PC-3 (cell line): ENCODE results near the gene CDC25B. TPM values are rescaled to one million over a fixed set of nuclear protein-coding genes. Genes with fewer than 3 reads are reported as not detected.
"Not testable (repeated sequence)": the region's sequence is repeated elsewhere in the genome, so short reads cannot be mapped to it uniquely, and the experiment has no call there.

Experiments
- ATAC-seq: fragments of 200-7000 bp; cut with Tn5 transposase; 2 replicates; pipeline ENCODE4 v1.9.1; 2020; ENCODE audit warnings: mild to moderate bottlenecking, moderate library complexity
- BruUV-seq: library from RNA; stranded (reverse); fragments of 400-500 nt; replicated peaks from 2 replicates; lab custom pipeline; 2021; lab: Mats Ljungman, UMichigan
- CTCF ChIA-PET: fragments of 300-600 bp; sonication (Branson Sonifier 250); formaldehyde crosslinking; loops from one replicate; lab custom pipeline; 2022; ENCODE audit warnings: antibody characterized with exemption; lab: Charles Lee
- POLR2A ChIA-PET: fragments of 300-600 bp; sonication (Branson Sonifier 250); formaldehyde crosslinking; loops from one replicate; lab custom pipeline; 2022; ENCODE audit warnings: antibody characterized with exemption; ENCODE audit not compliant: unreplicated experiment; lab: Charles Lee
- DNase-seq: peaks from one replicate; pipeline ENCODE4 v3.0.0-alpha.2; 2015
- H2AFZ ChIP-seq: fragments of 300-600 bp; sonication (generic); 2 replicates; pipeline ENCODE4 v1.6.0; 2016; ENCODE audit warnings: antibody characterized with exemption, low read length
- H3F3A ChIP-seq: fragments of 300-600 bp; sonication (generic); one replicate; pipeline ENCODE4 v1.6.0; 2017; ENCODE audit warnings: antibody characterized with exemption, low read length, control low read depth, mild to moderate bottlenecking; ENCODE audit not compliant: unreplicated experiment
- H3K27ac ChIP-seq: fragments of 300-600 bp; sonication (generic); 2 replicates; pipeline ENCODE4 v1.5.1; 2016; ENCODE audit warnings: mild to moderate bottlenecking, low read length
- H3K27me3 ChIP-seq: fragments of 300-600 bp; sonication (generic); 2 replicates; pipeline ENCODE4 v1.6.1; 2016; ENCODE audit warnings: low read length, mixed read lengths
- H3K36me3 ChIP-seq: fragments of 300-600 bp; sonication (generic); 2 replicates; pipeline ENCODE4 v1.6.1; 2016; ENCODE audit warnings: low read depth, mixed run types, low read length, mixed read lengths
- H3K4me1 ChIP-seq: fragments of 300-600 bp; sonication (generic); 2 replicates; pipeline ENCODE4 v1.5.1; 2016; ENCODE audit warnings: low read length; ENCODE audit not compliant: insufficient read depth
- H3K4me2 ChIP-seq: fragments of 300-600 bp; sonication (generic); 2 replicates; pipeline ENCODE4 v1.6.0; 2016; ENCODE audit warnings: low read length
- H3K4me3 ChIP-seq: fragments of 300-600 bp; sonication (generic); 2 replicates; pipeline ENCODE4 v1.5.1; 2016; ENCODE audit warnings: mild to moderate bottlenecking, low read length, mixed read lengths
- H3K79me2 ChIP-seq: fragments of 300-600 bp; sonication (generic); 2 replicates; pipeline ENCODE4 v1.6.1; 2017; ENCODE audit warnings: low read length, mixed read lengths
- H3K9ac ChIP-seq: fragments of 300-600 bp; sonication (generic); 2 replicates; pipeline ENCODE4 v1.6.0; 2016; ENCODE audit warnings: mild to moderate bottlenecking, low read length
- H3K9me2 ChIP-seq: fragments of 300-600 bp; sonication (generic); replicated peaks from 2 replicates; pipeline ENCODE4 v1.6.1; 2016; ENCODE audit warnings: mixed run types, low read length, mixed read lengths
- H3K9me3 ChIP-seq: fragments of 300-600 bp; sonication (generic); 2 replicates; pipeline ENCODE4 v1.6.1; 2016; ENCODE audit warnings: low read length, mixed read lengths
- H4K20me1 ChIP-seq: fragments of 300-600 bp; sonication (generic); 2 replicates; pipeline ENCODE4 v1.6.1; 2016; ENCODE audit warnings: low read length, mixed read lengths
- CTCF ChIP-seq: fragments of 300-600 bp; sonication (generic); conservative IDR thresholded peaks from 2 replicates; pipeline ENCODE4 v1.5.1; 2017; ENCODE audit warnings: antibody characterized with exemption, low read depth, mild to moderate bottlenecking, low read length
- EZH2 ChIP-seq: fragments of 300-600 bp; sonication (generic); IDR thresholded peaks from one replicate; pipeline ENCODE4 v1.6.1; 2017; ENCODE audit warnings: antibody characterized with exemption, mild to moderate bottlenecking, low read length; ENCODE audit not compliant: unreplicated experiment
- EZH2phosphoT487 ChIP-seq: fragments of 300-600 bp; sonication (generic); IDR thresholded peaks from 2 replicates; pipeline ENCODE4 v1.6.1; 2018; ENCODE audit warnings: mild to moderate bottlenecking, antibody characterized with exemption, low read length, borderline replicate concordance
- intact Hi-C: fragments of 100-400 bp; cut with micrococcal nuclease; formaldehyde crosslinking; loops from 2 replicates; pipeline ENCODE4 v1.9.0; 2023
- total RNA-seq: library from RNA; depleted of rRNA; stranded (reverse); fragments of >200 nt; gene quantifications from 2 replicates; pipeline ENCODE4 v1.2.3, GENCODE V29; 2014

CDC25B gene
- total RNA-seq, 1 experiment from 2014 or later = 89.7 TPM

GRCh38 chr20:3828798-3829197 is 32.7 kb downstream of the CDC25B start:
- H3K9me3 ChIP-seq = no peaks in the 10 kb centered on the region
- no peaks in the 10 kb centered on the region for H3K9me2 ChIP-seq
- H3K79me2 ChIP-seq = no peaks in the 10 kb centered on the region
- H4K20me1 ChIP-seq = no peaks in the 10 kb centered on the region
- no peak overlapping the region for H3K4me2 ChIP-seq
- H3K4me1 ChIP-seq = no peaks in the 10 kb centered on the region
- no peaks in the 10 kb centered on the region for H3K27me3 ChIP-seq
- intact Hi-C loops = no loop called here
- ChIA-PET CTCF (no interaction called here), POLR2A (no interaction called here)
- BruUV-seq = no TSS peak
- no peak overlapping the region for H3K4me3 ChIP-seq
- no peaks in the 10 kb centered on the region for H3F3A ChIP-seq
- peaks cover 14% of the 10 kb centered on the region for H3K36me3 ChIP-seq
- no peak for DNase-seq
- H3K9ac ChIP-seq = no peak overlapping the region
- H3K27ac ChIP-seq = no peak overlapping the region
- no peak for ATAC-seq
- TF ChIP-seq EZH2 = no peak
- no peak for TF ChIP-seq EZH2phosphoT487
- no peak for TF ChIP-seq CTCF
- no peak overlapping the region for H2AFZ ChIP-seq

GRCh38 chr20:3829891-3830290 is 33.8 kb downstream of the CDC25B start:
- H3K4me2 ChIP-seq, H3F3A ChIP-seq, ATAC-seq, H4K20me1 ChIP-seq, H3K36me3 ChIP-seq, CTCF ChIA-PET, DNase-seq, intact Hi-C loops, H3K9me2 ChIP-seq, H3K4me1 ChIP-seq, H3K9me3 ChIP-seq, H2AFZ ChIP-seq, BruUV-seq, H3K27me3 ChIP-seq, H3K9ac ChIP-seq, H3K4me3 ChIP-seq, H3K27ac ChIP-seq, H3K79me2 ChIP-seq: not testable (repeated sequence)
- POLR2A ChIA-PET = interaction anchor here (0.6 kb wide), 1 partner anchor 611 kb away, joined by 4 read pairs; no protein-coding TSS in a partner anchor

- intact Hi-C loops = no loop called here
- no peak overlapping the region for H2AFZ ChIP-seq
- CTCF ChIA-PET = no interaction called here
- no peak overlapping the region for H3K27ac ChIP-seq
- POLR2A ChIA-PET = interaction anchor here (0.7 kb wide), 1 partner anchor 113 kb away, joined by 3 read pairs; no protein-coding TSS in a partner anchor
- H3K9me3 ChIP-seq = no peaks in the 10 kb centered on the region
- no peak overlapping the region for H3K4me3 ChIP-seq
- no peaks in the 10 kb centered on the region for H4K20me1 ChIP-seq
- BruUV-seq = no TSS peak
- H3F3A ChIP-seq = no peaks in the 10 kb centered on the region
- no peaks in the 10 kb centered on the region for H3K79me2 ChIP-seq
- H3K36me3 ChIP-seq = no peaks in the 10 kb centered on the region
- H3K9me2 ChIP-seq = no peaks in the 10 kb centered on the region
- DNase-seq = no peak
- H3K27me3 ChIP-seq = no peaks in the 10 kb centered on the region
- ATAC-seq = no peak
- no peak overlapping the region for H3K4me2 ChIP-seq
- H3K9ac ChIP-seq = no peak overlapping the region
- TF ChIP-seq CTCF (no peak), EZH2phosphoT487 (no peak), EZH2 (no peak)
- peaks cover 10% of the 10 kb centered on the region for H3K4me1 ChIP-seq
Measured at GRCh38 chr20:3836132-3836531, 40.0 kb downstream of the CDC25B start.
